ENCODE data around the gene ASTN1.

The ASTN1 gene

DNA sequence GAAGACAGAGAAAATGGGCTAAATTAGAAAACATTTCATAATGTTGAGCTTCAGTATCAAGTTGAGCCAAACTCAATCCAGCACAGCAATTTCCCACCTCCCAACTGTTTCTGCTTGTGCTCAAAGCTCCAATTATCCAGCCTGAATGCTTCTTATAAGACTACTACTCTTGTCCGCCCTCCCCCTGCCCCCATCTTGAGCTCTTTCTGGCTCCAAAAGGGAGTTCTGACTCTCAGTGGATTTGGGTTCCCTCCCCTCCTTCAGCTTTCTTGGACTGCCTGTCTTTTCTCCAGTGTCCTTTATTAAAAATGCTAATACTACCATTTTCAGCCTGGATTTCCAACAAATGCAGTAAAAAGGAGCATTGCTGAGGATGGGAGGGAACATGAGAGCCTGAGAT, 174.8 kb downstream of the ASTN1 start:
- no peak for DNase-seq (ENCODE audit: low spot score)

DNA sequence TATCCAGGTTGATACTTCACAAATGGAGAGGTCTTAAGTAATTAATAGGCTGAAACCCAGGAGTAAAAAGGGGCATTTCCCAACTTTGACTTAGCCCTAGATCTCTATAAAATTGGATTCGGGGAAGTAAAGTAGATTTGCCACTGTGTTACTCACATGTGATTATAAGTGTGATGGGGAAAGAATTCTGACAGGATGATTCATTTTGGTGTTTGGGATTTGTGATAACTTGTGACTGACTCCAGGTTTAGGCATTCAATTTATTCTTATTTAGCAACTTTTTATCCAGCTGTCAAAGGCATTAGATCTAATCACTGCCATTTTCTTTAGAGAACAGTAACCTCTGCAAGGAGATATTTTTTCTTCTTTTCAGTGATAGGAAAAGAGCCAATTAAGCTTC, 175.5 kb downstream of the ASTN1 start:
- DNase-seq (ENCODE audit: low spot score), result no peak

DNA sequence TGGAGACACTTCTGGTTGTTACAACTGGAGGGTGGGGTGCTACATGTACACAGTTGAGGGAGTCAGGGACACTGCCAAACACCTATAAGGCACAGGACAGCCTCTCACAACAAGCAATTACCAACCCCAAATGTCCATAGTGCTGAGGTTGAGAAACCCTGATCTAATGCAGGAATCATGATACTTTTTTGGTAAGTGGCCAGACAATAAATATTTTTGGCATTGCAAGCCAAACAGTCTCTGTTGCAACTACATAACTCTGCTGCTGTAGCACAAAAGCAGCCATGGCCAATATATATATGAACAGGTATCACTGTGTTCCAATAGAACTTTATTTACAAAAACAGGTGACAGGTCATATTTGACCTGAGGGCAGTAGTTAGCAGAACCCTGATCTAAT, 177.5 kb downstream of the ASTN1 start:
- DNase-seq (ENCODE audit: low spot score), result no peak

DNA sequence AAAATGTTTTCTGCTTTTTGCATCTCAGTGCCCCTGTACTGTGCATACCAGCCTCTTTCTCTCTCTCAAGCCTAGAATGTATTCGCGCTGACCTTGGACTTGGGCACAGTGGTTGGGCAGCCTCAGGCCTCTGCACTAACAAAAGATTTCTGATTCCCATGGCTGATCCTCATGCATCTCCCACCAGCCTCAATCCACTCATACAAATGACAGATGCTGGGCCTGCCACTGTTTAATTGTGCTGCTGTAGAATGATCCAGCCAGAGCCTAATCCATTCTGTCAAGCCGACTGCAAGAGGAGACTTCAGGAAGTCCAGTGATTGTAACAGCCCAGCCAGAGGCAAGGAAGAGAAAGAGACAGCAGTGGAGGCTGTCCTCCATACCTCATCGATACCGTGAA, 180.8 kb downstream of the ASTN1 start:
- no peak for DNase-seq (ENCODE audit: low spot score)

DNA sequence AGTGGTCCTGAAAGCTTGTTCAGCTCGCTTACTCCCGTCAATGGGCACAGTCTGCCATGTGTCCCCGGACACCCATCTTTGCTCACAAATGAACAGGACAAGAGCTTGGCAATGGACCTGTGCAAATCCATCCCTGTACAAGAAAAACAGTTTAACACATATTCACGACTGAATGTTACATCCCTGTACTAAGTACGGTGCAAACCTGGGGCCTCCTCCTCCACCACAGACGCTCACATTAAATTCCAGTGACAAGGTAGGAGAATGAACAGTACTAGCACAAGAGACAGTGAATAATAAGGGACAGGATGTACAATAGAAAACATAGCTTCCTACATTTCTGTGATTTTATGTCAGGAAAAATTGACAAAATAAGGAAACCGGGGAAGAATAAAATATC, 187.7 kb downstream of the ASTN1 start:
- DNase-seq (ENCODE audit: low spot score), result no peak

DNA sequence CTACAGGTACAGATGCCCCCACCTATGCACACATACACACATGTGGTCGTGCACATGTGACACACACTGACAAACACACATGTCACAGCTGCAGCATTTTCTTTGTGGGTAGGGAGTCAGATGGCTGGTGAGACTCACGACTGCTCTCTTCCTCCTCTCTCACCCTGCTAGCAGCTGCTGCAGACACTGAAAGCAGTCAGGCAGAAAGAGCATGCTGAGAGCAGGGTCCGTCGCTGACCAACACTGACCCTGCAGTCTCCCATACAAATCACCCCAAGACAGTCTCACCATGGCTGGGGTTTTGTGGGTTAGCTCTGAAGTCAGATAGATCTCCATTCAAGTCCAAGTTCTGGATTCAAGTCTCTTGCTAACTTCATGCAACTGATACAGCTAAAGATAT, 188.3 kb downstream of the ASTN1 start:
- DNase-seq (ENCODE audit: low spot score), result no peak

DNA sequence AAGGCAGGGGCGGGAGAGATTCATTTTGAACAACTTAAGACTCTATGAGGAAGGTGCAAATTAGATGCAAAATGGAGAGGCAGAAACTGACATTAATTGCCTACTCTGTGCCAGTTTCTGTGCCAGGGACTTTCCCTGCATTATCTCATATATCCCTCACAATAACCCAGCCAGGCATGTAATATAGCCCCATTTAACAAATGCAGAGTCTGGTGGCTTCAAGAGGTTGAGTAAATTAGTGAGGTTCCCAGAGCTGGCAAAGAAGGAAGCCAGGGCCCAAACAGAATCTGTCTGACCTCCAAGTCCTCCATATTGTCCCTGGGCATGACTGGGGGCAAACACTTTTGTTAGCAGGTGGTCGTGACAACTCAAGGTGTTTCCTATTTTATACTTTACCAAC, 199.8 kb downstream of the ASTN1 start:
- no peak for DNase-seq (ENCODE audit: low spot score)

DNA sequence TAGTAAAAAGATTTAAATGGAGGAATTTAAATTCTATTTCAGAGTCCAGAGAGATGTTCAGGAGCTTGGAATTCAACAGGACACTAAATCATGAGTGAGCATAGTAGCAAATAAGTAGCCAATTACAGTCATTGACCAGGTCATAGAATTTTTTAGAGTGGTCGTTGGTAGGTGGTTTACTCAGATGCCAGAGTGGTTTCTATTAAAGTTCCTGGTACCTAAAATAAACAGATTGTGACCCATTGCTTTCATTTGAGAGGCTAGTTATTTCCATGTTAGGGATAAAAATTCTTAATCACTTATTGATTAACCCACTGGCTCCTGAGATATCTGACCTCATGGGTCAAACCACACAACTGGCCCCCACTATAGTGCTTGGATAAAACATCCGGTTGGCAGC, 201.3 kb downstream of the ASTN1 start:
- DNase-seq (ENCODE audit: low spot score), result no peak

DNA sequence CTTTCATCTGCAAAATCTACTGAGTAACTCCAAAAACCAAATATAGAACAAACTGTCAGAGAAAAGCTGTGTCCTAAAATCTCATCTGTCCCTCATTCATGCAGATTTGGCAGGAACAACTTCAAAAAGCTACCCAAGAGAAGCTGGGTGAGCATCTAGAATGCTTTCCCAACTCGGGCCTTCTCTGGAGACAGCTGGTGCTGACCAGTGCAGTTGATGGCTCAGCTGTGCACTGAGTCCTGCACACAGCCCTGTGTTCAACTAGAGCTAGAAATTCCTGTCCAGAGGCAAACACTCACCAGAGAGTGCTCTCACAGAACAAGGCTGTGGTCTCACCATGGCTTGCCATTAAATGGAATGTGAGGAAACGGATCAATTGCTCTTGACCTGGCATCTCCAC, 202.8 kb downstream of the ASTN1 start:
- DNase-seq (ENCODE audit: low spot score), result no peak

DNA sequence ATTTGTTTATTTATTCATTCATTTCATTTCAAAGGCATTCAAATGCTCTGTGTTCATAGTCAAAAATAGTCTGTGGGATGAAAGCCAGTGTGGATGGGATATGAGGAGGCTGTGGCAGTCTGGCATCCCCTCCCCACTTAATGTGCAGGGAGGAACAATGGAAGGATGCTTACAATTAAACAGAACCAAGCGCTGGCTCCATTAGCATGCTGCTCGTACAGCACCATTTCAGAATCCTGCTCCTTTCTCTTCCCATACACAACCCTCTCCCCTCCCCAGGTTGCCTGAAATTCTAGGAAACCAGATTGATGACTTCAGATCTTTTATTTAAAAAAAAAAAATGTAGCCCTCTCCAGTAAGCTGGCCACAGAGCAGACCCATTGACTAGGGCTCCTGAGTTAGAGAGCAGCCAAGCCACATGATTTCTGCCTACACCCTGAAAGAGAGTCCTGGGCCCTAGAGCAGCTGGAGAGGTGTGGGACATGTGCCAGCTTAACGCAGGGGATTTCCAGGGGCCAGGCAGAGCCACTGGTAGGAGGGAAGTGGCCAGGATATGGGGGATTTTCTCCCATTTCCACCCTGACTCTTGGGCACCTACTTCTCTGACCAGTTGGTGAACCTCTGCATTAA, 205.2 kb downstream of the ASTN1 start:
- no peak for DNase-seq (ENCODE audit: low spot score)

DNA sequence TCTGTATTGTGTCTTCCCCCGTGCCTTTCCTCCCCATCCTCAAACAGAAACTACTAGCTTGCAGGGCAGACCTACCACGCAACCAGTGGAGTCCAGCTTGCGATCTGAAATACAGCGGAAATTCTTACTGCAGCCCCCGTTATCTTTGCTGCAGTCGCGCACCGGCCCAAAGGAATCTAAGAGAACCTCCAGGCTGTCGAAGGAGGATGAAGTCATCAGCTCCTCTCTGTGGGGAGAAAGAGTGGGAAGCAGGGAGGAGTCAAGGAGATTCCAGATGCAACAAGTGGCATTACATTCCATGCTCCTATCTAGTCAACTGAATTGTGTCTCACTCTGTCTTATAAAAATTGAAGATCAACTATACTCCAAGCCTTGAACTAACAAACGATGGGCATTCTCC, 206.9 kb downstream of the ASTN1 start:
- no peak for DNase-seq (ENCODE audit: low spot score)

DNA sequence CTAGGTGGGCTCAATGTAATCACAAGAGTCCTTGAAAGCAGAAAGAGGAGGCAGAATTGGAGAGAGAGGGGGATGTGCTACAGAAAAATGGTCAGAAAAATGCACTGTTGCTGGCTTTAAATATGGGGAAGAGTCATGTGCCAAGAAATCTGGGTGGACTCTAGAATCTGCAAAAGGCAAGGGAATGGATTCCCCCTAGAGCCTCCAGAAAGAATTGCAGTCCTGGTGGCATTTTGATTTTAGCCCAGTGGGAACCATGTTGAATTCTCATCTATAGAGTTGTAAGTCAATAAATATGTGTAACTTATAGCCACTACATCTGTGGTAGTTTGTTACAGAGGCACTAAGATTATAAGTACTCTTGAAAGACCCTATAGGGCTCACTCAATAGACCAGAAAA, 210.3 kb downstream of the ASTN1 start:
- DNase-seq (ENCODE audit: low spot score), result no peak

DNA sequence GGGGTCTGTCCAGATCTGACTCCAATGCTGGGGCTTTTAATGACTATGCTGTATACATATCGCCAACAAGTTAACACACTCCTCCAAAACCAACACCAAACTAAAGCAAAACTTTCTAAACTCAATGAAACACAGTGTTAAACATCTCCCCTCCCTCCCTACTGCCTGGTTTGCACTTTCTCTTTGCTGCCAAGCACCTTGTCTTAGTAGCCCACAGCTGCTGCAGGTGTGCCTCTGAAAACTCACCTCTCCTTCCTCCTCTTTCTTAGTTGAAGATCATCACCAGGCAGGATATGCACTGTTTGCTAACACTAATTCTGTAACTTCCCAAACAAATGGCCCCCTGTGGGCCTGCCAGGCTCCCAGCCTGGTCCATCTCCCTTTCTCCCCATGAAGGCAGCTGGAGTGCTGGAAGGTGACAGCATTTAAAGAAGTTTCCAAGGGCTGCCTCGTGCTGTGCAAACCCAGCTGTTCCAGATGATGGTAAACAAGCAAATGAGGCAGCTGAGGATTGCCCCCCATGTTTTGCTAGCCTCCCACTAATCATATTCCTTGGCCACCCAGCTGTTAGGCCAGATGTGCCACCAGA, 213.7 kb downstream of the ASTN1 start:
- DNase-seq (ENCODE audit: low spot score), result no peak

DNA sequence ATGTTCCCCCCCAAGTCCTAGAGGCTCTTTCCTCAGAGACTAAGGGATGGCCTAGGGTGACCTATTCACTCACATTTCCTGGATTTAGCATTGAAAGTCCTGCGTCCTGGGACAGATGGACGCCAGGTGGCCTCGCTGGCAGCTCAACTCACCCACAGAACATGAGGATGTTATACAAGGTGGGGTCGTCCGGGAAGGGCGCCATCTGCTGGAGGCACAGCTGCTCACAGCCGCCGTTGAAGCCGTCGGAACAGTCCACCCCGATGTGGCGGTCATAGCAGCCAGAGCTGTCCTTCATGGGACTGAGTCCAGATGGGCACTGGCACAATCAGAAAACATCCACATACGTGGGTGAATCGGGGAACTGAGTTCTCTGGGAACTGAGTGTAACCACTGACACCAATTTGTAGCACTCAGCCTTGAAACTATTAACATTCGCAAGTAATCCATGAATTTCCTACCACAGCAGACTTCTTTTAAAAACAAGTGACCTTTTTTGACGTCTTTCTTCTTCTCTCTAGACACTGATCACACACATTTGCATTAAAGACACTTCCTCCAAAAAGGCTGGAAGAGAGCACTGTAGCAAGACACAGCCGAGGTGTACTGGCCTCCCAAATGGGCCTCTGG, 215.4 kb downstream of the ASTN1 start:
- peak; percentile 16 for DNase-seq (ENCODE audit: low spot score)

DNA sequence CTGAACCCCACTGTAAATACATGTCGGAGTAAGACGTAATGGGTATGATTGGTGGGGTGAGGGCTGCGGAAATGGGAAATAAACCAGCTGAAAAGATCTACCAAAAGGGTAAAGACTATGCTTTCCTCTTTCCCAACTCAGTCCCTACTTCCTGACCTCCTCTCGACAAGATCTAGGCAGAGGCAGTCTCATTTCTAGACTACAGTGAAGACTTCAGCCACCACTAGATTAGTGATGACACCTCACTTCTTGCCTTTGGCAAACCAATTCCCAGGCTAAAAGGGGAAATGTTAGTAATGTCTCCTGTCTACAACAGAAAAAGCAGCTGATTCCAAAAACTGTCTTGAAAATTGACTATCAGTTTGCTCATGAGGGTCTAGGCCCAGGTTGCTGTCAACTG, 219.9 kb downstream of the ASTN1 start:
- no peak for DNase-seq (ENCODE audit: low spot score)

DNA sequence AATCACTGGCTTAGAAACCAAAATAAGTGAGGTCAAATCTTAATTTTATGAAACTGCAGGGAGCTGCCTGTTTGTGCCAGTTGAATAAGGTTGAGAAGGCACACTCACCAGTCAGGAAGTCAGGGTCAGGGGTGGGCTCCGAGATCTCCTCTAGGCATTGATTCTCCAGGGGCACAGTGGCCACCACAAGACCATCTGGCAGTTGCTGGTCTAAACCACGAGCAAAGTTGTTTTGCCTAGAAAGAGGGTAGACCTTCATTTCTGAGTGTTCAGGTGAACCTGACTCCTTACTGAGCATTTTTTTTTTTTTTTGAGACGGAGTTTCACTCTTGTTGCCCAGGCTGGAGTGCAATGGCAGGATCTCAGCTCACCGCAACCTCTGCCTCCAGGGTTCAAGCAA, 220.7 kb downstream of the ASTN1 start:
- DNase-seq (ENCODE audit: low spot score), result no peak

DNA sequence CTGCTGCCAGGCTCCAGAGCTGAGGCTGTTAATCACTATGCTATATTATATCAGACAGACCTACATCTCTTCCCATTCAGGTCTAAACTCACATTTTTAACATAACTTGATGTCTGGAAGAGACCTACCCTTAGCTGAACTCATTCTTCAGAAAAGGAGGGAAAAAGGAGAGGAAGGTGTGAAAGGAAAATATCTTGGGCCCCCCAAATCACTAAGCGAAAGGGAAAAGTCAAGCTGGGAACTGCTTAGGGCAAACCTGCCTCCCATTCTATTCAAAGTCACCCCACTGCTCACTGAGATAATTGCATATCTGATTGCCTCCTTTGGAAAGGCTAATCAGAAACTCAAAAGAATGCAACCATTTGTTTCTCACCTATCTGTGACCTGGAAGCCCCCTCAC, 222.2 kb downstream of the ASTN1 start:
- DNase-seq (ENCODE audit: low spot score), result no peak

DNA sequence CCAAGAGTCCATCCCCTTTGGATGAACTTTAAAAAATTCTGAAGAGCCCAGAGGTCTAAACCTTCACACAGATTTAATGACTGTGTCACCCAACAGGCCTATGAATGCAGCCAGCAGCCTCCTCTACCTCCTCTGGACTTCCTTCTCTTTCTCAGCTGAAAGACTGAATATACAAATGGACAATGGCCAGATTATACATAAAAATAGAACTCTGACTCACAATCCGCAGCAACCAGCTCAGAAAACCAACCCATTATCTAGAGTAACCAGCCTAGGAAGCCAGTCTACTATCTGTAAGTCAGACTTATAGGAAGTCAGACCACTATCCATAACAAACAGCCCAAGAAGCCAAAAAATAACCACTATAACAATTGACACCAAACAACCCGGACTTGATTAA, 224.5 kb downstream of the ASTN1 start:
- DNase-seq (ENCODE audit: low spot score), result no peak

DNA sequence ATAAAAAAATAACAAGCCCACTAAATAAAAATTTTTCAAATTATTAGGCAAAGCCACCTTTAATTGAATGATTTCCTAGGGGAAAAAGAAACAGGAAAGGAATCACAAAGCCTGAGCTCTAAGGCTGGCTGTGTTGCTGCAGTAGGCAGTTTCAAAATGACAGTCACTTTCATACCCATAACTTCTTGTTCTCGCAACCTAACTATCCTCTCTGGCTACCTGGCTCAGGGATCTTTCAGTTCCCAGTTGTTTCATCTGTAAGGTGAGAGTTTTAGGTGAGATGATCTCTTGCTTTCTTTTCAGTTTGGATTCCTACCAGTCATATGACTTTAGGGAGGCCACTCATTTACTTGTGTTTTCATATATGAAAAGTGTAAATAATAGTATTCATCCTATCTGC, 226.1 kb downstream of the ASTN1 start:
- no peak for DNase-seq (ENCODE audit: low spot score)

DNA sequence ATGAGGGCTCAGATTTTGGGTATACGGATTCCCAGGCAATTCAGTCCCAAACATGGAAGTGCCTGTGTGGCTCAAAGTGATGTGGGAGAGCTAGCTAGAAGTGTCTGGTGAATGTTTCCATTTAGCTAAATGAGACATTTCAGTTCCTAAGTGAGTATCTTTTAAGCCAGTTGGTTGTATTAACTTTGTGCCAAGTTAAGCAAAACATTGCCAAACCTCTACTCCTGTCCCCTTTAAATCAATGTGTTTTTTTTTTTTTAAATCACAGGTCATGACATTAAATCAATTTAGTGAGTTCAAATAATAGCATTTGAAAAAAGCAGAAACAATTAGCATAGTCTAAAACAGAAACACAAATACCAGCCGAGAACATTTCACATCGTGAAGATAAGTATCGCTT, 230.1 kb downstream of the ASTN1 start:
- no peak for DNase-seq (ENCODE audit: low spot score)

DNA sequence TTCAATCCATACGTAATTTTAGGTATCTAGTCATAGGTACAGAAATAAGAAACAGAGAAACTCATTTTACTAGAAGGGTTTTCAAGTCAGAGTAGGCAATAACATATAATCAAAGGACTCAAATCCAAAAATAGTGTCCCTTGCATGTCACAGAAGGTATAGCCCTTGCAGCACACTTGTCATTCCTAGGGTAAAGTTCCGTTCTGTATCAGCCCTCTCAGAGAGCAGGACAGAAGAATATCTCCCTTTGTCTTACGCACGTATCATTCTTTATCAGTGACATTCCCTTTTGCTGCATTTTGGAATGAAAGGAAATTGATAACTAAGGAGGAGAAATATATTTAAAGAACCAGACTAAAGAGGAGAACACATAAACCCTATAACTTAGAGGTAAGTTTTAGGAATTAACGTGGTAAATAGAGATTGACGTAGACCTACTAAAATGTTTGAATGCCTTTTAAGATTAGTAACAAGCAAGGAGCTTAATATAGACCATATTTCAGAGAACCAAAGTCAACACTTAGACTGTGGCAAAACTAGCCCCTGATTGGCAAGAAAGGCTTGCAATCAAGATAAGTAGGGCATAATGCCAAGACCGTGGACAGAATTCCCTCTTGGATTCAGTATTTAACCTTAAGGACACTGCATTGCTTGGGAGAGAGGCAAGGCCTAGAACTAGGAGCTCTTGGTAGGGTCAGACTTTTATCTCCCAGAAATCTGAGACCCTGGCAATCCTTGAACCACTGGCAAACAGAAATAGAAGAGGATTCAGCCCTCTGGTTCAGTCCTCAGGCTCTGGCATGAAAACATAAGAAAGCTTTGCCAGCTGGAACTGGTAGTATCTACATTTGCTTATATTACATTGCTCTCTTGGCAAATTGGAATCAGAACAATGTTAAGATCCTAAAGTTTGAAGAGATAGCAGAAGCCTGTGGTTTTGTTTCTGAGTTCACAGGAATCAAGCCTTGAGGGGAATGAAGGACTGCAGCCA, 232.1 kb downstream of the ASTN1 start:
- no peak for DNase-seq (ENCODE audit: low spot score)

DNA sequence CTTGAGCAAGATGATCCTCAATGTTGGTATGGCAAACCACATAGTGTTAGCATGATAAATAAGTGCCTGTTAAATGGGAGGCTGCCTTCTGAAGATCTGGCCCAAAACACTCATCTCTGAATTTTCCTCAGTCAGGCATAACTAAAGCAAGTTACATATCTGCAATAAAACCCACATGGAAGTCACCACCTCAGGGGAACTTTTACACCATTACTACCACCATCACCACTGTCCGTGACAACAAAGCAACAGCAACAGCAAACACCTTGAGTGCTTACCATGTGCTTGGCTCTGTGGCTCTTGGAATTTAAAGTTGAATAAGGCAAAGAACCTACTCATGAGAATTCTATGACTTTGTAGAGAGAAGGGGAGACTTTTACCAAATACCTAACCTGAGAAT, 233.0 kb downstream of the ASTN1 start:
- DNase-seq (ENCODE audit: low spot score), result no peak

Measured in kidney capillary endothelial cell (primary cell).